Fibroblast of skin of abdomen (primary cell): ENCODE results near the gene SLC36A1.
"Not testable (repeated sequence)": the region's sequence is repeated elsewhere in the genome, so short reads cannot be mapped to it uniquely, and the experiment has no call there.

Source experiments
- DNase-seq: peaks from one replicate; pipeline ENCODE4 v3.0.0-alpha.2; 2013

Gene SLC36A1

DNA sequence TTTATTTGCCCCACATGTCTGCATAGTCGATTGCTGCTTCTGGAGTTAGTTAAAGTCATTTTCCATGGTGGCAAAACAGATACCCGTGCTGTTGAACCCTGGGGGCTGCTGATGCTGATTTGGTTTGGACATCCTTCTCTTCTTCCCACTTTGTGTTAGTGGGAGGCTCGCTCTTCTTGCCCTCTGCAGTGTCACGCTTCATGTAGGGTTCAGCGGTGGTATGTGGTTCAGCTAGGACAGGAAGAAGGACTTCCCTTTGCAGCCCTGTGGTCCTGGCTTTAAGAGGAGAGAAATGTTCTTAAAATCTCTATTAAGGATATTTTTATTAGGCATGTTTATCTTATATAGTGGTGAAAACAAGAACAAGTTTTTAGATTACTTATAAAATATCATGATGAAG, 36.2 kb downstream of the SLC36A1 start:
- no peak for DNase-seq

DNA sequence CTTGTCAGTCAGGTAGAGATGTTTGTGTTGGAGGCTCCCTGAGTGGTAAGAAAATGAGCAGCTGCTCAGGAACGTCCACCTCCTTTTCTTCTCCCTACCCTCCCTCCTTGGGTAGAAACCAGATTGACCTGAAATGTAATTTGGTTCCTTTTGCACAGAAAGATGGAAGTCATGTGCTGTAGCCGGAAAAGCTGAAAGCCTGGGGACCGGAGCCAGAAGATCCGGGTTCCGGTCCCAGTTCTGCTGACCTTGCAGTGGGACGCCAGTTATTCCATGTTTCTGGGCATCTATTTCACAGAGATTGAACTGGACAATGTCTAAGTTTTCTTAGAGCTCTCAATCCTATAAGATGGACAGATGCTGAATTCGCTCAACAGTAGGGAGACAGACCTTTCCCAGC, 40.1 kb downstream of the SLC36A1 start:
- DNase-seq = no peak

DNA sequence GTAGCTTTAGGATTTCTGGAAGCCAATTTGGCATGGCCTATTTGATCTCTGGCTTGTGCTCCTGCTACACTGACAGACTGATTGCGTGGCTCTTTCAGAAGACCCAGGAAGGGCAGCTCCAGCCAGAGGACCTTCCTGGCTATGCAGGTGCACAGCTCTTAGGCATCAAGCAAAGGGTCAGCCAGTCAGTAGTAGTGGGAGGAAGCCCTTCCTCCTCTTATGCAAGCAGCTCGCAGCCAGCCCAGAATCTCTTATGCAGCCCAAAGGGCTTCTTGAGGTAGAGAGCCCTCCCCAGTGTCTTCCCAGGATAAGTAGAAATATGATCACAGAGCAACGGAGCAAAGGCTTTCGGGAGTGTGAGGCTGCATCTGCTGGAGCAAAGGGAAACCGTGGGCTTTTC, 43.2 kb downstream of the SLC36A1 start:
- no peak for DNase-seq

DNA sequence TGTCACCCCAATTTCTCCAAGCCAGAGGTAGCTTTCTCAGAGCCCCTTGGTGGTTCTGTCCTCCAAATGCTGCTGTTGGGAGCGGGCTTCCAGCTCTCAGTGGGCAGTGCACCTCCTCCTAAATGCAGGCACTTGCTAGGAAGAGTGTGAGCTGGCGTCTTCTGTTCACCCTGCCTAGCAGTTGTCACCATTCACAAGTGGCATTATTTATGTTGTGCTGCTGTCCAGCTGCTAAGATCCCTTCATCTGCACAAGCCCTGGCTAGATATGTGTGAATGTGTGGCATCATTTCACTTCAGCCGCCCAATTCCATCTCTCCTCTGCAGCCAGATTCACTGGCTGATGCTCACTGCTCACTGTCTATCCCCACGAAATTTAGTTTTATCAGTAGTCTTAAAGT, 43.7 kb downstream of the SLC36A1 start:
- DNase-seq = no peak

DNA sequence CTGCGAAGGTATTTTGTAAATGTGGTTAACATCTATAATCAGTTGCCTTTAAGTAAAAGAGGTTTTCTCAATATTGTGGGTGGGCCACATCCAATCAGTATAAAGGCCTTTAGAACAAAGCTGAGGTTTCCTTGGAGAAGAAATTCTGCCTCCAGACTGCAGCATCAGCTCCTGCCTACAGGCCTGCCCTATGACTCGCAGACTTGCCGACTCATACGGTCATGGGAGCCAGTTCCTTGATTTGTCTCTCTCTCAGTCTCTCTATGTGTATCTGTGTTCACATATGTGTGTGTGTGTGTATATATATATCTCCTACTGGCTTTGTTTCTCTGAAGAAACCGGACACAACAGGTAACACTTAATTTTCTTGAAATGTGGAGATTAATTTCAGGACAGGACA, 45.3 kb downstream of the SLC36A1 start:
- DNase-seq = peak; percentile 69

DNA sequence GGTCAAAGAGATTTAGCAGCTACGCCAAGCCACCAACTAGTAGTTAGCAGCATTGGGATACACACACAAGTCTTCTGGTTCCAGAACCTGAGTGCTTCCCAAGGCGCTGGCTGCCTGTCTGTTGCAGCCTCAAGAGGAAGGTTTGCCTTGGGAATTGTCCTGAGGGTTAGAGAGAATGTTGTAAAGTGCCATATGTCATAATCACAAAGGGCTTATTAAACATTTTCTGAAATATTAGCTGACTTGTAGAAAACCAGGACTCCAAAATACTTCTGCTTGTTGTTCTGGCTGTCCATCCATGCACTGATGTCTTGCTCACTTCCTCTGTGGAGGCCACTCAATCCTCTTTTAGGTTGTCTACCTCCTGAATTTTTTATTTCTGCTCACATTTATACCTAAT, 46.3 kb downstream of the SLC36A1 start:
- no peak for DNase-seq

DNA sequence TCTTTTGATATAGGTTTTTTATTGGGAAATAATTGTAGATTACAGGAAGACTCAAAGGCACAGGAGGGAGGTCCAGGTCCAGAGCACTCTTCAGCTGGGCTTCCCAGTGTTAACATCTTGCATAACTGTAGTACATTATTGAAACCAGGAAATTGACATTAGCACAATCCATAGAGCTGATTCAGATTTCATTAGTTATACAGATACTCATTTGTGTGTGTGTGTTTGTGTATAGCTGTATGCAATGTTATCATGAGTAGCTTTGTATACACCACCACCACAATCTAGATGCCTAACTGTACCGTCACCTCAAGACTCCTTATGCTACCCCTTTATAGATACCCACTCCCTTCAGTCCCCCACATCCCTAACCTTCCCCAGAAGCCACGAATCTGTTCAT, 47.9 kb downstream of the SLC36A1 start:
- no peak for DNase-seq

DNA sequence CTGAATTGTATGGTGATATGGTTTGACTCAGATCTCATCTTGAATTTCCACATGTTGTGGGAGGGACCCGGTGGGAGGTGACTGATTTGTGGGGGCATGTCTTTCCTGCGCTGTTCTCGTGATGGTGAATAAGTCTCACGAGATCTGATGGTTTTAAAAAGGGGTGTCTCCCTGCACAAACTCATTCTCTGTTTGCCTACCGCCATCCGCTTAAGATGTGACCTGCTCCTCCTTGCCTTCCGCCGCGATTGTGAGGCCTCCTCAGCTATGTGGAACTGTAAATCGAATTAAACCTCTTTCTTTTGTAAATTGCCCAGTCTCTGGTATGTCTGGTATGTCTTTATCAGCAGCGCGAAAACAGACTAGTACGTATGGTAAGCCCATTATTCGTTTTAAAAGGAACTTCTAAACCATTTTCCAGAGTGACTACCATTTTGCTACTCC, 48.7 kb downstream of the SLC36A1 start:
- peak; percentile 3 for DNase-seq

DNA sequence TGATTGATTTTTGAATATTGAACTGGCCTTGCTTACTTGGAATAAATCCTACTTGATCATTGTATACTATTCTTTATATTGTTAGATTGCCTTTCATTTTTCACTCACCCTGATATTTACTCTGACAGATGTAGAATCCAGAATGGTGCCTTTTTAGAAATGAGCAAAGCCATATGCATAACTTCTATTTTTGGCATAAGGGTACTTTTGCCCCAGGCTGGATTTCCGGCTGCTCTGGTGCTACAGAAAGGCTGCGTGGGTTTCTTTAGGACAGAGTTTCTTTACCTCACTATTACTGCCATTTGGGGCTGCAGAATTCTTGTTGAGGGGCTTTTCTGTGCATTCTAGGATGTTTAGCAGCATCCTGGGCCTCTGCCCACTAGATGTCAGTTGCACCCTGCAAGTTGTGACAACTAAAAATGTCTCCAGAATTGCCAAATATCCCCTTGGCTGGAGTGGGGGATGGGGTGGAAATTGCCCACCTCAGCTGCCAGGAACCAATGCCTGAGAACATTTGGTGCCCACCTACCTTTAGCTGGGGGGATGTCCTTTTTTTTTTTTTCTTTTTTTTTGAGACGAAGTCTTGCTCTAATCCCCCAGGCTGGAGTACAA, 50.1 kb downstream of the SLC36A1 start:
- no peak for DNase-seq

DNA sequence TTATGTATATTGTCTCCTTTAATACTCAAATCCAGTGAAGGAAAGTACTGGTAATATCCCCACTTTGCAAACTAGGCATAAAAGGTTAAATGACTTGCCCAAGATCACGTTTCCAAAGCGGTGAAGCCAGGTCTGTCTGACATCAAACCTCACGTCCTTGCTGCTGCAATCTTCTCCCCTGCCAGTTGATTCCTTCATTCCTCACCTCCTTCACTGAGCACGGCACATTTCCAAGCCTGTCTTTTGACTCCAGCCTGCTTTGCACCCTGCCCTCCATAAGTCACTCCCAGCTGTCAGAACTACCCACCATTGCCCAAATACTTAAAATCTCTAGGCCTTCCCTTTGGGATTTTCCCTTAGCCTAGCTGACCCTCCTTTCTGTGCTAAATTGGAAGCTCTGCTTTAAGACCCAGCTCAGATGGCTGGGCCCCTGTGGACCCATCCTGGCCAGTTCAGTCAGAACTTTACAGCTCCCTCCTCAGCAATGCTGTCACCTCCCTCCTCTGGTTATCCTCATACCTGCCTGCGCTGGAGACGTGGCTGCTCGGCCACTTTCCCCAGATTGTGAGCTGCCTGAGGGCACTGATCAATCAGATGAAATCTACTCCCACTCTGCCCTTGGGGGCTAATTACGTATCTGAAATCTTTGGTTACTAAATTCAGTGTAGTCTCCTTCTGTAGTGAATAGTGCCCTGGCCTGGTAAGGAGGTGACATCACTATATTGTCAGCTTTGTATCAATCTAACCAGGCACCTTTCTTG, 51.2 kb downstream of the SLC36A1 start:
- DNase-seq = no peak

DNA sequence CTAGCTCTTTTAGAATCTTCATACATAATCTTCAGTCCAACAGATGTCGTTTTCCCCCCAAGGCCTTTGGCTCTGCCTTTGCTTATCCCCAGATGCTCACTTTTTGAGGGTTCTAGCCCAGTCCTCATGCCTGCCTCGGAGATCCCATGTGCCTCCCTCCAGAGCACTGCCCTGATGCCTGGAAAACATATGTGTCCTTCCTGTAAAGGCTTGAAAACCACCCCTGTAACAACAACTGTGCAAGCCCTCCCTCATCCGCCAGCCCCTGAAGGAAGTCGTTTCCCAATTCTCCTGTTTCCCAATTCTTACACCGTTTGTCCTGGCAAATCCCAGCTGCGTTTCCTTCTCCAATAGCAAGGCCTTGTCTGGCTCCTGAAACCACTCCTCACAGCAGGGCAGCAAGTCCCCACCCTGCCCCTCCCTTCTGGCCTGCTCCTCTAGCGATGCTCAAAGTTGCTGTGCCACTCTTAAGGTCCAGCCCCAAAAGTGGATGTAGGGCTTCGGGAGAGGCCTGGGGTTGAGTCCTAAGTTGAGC, 52.2 kb downstream of the SLC36A1 start:
- DNase-seq = no peak

DNA sequence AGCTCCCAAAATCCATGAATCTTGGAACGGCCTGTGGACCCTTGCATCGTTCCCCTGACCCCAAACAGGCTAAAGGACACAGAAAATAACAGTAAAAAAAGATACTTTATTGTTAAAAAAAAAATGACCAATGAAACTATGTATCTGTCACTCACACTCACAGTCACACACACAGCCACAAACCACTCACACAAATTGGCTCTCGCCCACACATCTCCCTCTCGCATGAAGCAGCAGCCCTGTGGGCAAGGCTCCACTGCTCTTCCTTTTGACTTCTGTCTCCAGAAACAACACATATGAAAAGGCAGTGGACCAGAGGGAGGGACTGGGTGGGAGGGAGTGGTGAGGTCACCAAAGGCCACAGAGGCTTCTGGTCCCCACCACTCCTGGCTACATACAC, 56.6 kb downstream of the SLC36A1 start:
- DNase-seq = no peak

DNA sequence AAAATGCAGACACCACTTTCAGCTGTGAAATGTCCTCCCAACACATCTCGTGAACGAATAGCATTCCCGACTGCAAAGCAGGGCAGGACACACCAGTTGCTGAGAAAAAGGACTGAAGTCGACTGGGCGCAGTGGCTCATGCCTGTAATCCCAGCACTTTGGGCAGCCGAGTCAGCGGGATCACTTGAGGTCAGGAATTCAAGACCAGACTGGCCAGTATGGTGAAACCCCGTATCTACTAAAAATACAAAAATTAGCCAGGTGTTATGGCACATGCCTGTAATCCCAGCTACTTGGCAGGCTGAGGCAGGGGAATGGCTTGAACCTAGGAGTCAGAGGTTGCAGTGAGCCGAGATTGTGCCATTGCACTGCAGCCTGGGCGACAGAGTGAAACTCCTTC, 60.9 kb downstream of the SLC36A1 start:
- not testable (repeated sequence) for DNase-seq

DNA sequence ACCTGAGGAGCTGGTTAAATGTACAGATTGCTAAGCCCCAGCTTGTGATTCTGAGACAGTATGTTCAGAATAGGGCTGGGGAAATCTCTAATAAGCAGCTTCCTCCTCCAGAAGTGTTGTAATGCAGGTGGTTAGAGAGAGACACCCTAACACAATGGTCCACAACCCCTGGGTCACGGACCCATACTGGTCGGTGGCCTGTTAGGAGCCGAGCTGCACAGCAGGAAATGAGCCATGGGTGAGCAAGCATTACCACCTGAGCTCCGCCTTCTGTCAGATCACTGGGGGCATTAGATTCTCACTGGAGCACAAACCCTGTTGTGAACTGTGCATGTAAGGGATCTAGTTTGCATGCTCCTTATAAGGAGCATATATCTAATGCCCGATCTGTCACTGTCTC, 61.8 kb downstream of the SLC36A1 start:
- DNase-seq = no peak

DNA sequence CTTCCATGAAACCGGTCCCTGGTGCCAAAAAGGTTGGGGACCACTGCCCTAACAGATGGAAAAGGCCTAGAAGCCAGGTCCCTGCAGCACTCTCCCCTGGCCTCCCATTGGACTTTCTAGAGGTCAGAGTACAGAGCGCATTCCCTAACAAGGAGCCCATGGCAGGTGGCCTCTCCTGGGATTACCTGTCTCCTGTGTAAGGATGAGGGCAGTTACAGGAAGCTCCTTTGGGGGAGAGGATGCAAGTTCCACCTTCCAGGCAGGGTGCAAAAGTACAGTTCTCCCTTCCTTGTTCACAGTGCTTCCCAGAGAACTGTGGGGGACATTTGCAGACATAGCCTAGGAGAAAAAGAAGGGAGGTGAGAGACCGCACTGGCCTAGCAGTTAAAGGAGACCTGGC, 62.4 kb downstream of the SLC36A1 start:
- DNase-seq = no peak

DNA sequence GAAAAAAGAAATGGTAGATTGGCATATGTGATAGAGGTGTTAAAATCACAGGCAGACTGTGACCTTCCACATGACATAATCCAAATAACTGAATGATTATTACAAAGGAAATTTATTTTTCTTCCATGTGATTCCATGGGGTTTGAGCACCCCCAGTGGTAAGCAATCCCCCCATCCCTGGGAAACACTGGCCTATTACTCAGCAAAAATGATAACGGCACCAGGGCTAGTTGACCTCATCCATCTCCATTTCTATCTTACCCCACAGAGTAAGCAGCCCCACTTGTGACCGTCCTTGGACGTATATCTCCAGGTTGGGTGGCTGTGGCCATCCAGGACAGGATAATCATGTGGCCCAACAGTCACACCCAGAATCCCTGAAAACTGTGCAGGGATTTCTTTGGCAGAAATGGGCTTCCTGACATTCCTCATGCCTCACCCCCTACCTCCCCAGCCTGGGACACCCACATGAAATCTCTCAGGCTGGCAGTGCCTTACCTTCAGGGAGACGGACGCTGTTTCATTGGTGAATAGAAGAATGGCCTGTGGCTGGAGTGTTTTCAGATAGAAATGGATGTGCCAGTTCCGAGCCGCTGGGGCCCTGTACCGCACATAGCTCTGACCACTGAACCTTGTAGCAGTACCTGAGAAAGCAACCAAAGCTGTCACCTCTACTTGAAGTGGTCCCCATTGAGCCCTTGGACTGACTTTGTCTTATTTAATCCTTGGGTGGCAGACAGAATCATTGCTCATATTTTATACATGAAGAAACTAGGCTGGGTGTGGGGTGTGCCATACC, 69.9 kb downstream of the SLC36A1 start:
- DNase-seq = no peak

DNA sequence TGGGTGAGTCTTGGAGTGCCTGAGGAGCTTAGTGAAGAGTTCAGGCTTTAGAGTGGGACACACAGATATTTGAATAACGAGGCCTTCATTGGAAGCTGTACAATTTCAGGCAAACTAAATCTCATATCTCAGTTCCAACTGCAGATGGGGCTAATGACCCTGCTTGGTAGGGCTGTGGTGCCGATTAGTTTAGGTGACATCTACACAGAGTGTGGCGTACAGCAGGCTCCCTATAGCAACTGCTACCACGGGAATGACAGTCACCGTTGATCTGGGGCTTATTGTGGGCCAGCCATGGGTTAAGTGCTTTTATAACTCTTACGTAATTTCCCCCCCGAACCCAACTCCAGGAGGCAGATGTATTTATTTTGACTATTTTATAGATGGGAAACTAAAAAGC, 72.9 kb downstream of the SLC36A1 start:
- DNase-seq = no peak

DNA sequence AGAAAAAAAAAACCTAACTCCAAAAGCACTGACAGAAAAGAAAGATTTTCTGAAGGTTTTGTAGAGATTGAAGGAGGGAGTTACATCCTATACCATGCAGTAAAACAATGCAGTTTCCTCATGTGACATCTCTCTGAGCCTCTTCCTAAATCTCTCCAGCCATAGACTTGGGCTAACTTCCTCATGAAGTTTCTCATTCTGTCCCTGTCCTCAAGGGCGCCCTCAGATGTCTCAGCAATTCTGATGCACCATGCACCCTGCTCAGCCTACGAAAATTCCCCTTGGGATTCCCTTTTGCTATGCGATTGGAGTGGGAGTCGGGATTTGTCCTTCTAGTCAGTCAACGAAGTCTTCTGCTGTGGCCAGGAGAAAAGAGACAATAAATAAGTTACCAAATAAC, 74.8 kb downstream of the SLC36A1 start:
- no peak for DNase-seq

DNA sequence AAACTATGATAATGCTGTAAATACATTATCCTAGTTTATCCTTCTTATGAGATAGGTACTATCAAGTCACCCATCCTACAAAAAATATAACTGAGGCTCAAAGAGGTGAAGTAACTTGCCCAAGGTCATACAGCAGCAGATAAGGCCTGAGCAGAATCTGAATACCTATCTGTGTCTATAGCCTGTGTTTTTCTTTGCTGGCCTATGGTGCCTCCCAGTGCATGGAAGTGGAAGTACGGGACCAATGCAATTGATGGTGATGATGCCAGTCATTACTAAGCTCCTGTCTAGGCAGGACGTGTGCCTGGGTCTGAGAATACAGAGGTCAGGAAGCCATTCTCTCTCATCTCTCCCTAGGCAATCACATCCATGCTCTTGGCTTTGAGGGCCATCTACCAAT, 75.9 kb downstream of the SLC36A1 start:
- peak; percentile 21 for DNase-seq

DNA sequence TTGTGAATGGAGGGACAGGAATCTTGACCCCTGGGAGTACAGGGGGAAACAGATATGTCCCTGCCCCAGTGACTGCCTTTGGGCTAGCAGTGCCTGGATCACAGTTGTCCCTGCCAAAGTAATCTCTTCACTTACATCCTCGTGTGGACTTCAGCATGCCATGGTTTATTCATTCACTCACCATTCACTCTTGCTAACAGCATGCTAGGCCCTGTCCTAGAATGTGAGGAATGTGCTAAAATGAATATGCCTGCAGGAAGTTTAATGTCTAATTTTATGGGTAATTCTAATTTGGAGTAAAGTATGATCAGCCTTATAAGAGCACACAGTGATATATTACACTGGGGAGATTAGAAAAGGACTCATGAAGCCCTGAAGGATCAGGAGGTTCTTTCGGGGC, 80.8 kb downstream of the SLC36A1 start:
- DNase-seq = no peak

DNA sequence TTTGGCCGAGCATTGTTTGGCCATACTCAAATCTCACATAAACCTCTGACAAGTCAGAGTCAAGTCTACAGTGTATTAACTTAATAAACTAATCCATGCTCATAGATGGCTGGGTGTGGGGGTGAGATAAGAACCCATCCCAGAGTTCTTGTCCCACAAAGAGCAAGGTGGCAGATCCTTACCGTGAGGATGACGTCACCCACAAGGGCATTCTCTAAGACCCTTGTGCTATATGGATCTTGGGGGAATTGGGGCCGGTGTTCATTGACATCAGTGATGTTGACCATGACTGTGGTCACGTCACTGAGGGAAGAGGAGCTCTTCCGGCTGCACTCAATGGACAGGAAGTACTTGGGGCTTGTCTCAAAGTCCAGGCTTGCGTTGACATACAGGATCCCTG, 81.6 kb downstream of the SLC36A1 start:
- DNase-seq = no peak

DNA sequence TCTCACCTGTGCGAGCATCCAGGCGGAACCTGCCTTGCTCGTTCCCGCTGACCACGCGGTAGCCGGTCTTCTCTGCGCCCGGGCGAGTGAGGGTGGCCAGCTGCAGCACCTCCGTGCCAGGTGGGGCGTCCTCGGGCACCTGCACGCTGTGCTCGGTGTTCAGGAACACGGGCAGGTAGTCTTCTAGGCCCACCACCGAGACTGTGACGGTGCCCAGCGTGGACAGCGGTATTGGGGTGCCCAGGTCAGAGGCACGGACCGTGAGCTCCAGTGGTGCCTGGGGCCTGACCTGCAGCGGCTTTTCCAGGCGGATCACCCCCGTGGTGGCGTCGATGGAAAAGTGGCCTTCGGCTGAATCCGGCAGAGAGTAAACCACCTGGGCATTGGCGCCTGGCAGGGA, 84.2 kb downstream of the SLC36A1 start:
- DNase-seq = no peak

DNA sequence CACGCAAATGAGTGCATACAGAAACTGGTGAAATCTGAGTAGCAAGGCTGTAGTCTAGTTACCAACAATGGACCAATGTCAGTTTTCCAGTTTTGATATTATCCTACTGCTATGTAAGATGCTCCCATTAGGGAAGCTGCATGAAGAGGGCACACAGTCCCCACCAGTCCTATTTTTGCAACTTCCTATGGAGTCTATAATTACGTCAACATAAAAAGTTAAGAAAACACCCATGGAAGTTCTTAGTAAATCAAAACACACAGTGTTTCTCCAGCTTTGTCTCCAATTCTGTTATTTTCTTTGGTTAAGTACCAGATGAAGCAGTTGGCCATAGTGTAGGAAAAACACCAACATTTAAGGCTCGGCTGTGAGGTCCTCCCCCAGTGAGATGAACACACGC, 85.0 kb downstream of the SLC36A1 start:
- no peak for DNase-seq

DNA sequence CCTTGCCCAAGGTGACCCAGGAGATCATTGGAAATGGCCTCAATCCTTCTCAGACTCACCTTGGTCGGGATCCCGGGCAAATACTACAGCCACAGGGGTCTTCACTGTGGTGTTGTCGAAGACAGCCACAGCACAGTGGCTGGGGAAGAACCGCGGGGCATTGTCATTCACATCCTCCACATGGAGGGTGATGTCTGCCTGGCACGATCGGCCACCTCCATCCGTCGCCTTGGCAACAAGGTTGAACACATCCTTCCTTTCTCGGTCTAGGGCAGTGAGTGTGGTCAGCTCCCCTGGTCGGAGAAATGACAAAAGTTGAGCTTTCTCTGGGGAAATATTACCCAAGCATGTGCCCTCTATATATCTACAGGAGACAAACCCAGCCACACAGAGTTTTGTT, 86.9 kb downstream of the SLC36A1 start:
- DNase-seq = no peak
